Endodermal cell (in vitro differentiated cells): Measurements from ENCODE around the gene SRBD1. TPM values are rescaled to one million over a fixed set of nuclear protein-coding genes. Genes with fewer than 3 reads are reported as not detected.

ENCODE experiments used
- DNase-seq: peaks from one replicate; pipeline ENCODE4 v3.0.0-alpha.2; 2017
- H3K27ac ChIP-seq: 2 replicates; pipeline ENCODE4 v1.5.1; 2013; ENCODE audit warnings: mild to moderate bottlenecking, low read depth, low read length, moderate library complexity
- H3K27me3 ChIP-seq: 2 replicates; pipeline ENCODE4 v1.6.1; 2013; ENCODE audit warnings: mild to moderate bottlenecking, low read length, moderate library complexity; ENCODE audit not compliant: insufficient read depth, control insufficient read depth, poor library complexity, severe bottlenecking
- H3K36me3 ChIP-seq: 2 replicates; pipeline ENCODE4 v1.7.0; 2013; ENCODE audit warnings: mild to moderate bottlenecking, low read length, moderate library complexity; ENCODE audit not compliant: control insufficient read depth, insufficient read depth
- H3K4me1 ChIP-seq: one replicate; pipeline ENCODE4 v1.7.0; 2013; ENCODE audit warnings: low read length; ENCODE audit not compliant: control insufficient read depth, insufficient read depth
- H3K4me3 ChIP-seq: 2 replicates; pipeline ENCODE4 v1.5.1; 2013; ENCODE audit warnings: mild to moderate bottlenecking, low read length, moderate library complexity
- H3K9ac ChIP-seq: 2 replicates; pipeline ENCODE4 v1.6.1; 2013; ENCODE audit warnings: mild to moderate bottlenecking, low read length, moderate library complexity; ENCODE audit not compliant: poor library complexity, severe bottlenecking; ENCODE audit errors: extremely low read depth
- H3K9me3 ChIP-seq: 2 replicates; pipeline ENCODE4 v1.6.1; 2013; ENCODE audit warnings: mild to moderate bottlenecking, low read length, moderate library complexity; ENCODE audit not compliant: control insufficient read depth
- H3K27ac Mint-ChIP-seq: 2 replicates; pipeline ENCODE4 v1.8.0; 2020; ENCODE audit warnings: mixed read lengths
- H3K27me3 Mint-ChIP-seq: 2 replicates; pipeline ENCODE4 v1.8.0; 2021; ENCODE audit warnings: mild to moderate bottlenecking, mixed read lengths; ENCODE audit not compliant: insufficient read depth
- H3K36me3 Mint-ChIP-seq: 2 replicates; pipeline ENCODE4 v1.8.0; 2020; ENCODE audit warnings: low read depth, mixed read lengths
- H3K4me1 Mint-ChIP-seq: 2 replicates; pipeline ENCODE4 v1.8.0; 2020; ENCODE audit warnings: mixed read lengths
- H3K4me3 Mint-ChIP-seq: 2 replicates; pipeline ENCODE4 v1.8.0; 2020; ENCODE audit warnings: mild to moderate bottlenecking, moderate library complexity, mixed read lengths
- H3K9me3 Mint-ChIP-seq: 2 replicates; pipeline ENCODE4 v1.8.0; 2020; ENCODE audit warnings: mild to moderate bottlenecking, mixed read lengths
- WGBS, 2 experiments: methylation state at CpG; one replicate each; pipeline versions ENCODE4 v1.1.5 to v1.1.7; 2013; ENCODE audit warnings: missing lambda C conversion rate in 2 of 2, mixed read lengths in 1 of 2; ENCODE audit not compliant: insufficient coverage in 1 of 2, insufficient read length in 1 of 2; 5-methylcytosine and 5-hydroxymethylcytosine counted together
- total RNA-seq, 2 donors: library from RNA; stranded (reverse); fragmentation: NEBNext Ultra II Directional in 1 of 2; extraction: Animal tissue kit (Norgen Biotek cat#: 25700) in 1 of 2; gene quantifications; 2 replicates in 1 of 2; 3 replicates in 1 of 2; pipeline ENCODE4 v1.2.1, GENCODE V29; 2021
- TF ChIP-seq, protein P1 (sequence below): fragments of 200-600 bp; sonication (generic); conservative IDR thresholded peaks from 2 replicates; pipeline ENCODE4 v1.5.0; 2021; ENCODE audit warnings: antibody characterized with exemption, mild to moderate bottlenecking

The SRBD1 gene
- total RNA-seq, 2 donors from 2014 or later: 17.7 to 19.6 TPM

DNA sequence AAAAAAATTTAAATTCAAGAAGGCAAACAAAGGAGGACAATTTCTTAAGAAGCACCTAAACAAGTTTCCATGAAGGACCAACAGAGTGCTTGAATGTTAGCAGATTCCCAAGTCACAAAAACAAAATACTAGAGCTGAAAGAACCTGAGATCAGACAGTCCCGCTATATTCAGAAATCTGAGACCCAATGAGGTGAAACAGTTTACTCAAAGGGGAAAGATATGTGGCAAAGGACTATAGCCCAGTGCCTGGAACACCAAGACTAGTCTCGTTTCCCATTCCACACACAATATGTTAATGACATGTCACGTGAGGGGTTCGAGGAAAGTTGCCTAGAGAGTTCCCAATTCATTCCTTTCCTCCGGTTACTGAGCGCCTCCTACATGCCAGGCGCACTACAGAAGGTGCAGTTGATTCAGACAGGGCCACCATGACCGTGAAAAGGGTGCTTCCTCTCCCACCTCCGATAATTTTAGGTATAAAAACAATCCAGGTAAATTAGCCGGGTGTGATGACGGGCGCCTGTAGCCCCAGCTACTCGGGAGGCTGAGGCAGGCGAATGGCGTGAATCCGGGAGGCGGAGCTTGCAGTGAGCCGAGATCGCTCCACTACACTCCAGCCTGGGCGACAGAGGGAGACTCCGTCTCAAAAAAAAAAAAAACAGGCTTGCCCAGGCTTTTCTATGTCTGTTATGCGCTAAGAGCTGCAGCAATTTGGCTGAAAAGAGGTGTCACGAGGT is 617 bp downstream of the SRBD1 start:
- peak; percentile 81 for DNase-seq
- peak overlapping the region; percentile 90 for H3K9ac ChIP-seq
- Mint-ChIP-seq H3K4me1 (peaks cover 22% of the 10 kb centered on the region), H3K27ac (peak overlapping the region; percentile 99), H3K27me3 (no peaks in the 10 kb centered on the region), H3K36me3 (no peaks in the 10 kb centered on the region), H3K4me3 (peak overlapping the region; percentile 98), H3K9me3 (no peaks in the 10 kb centered on the region)
- 1 to 2% methylated on average over 13 to 23 of the region's 23 CpGs for WGBS, 2 experiments
- peaks cover 4% of the 10 kb centered on the region for H3K4me1 ChIP-seq
- peak overlapping the region; percentile 71 for H3K27ac ChIP-seq
- no peaks in the 10 kb centered on the region for H3K9me3 ChIP-seq
- TF ChIP-seq, protein P1, sequence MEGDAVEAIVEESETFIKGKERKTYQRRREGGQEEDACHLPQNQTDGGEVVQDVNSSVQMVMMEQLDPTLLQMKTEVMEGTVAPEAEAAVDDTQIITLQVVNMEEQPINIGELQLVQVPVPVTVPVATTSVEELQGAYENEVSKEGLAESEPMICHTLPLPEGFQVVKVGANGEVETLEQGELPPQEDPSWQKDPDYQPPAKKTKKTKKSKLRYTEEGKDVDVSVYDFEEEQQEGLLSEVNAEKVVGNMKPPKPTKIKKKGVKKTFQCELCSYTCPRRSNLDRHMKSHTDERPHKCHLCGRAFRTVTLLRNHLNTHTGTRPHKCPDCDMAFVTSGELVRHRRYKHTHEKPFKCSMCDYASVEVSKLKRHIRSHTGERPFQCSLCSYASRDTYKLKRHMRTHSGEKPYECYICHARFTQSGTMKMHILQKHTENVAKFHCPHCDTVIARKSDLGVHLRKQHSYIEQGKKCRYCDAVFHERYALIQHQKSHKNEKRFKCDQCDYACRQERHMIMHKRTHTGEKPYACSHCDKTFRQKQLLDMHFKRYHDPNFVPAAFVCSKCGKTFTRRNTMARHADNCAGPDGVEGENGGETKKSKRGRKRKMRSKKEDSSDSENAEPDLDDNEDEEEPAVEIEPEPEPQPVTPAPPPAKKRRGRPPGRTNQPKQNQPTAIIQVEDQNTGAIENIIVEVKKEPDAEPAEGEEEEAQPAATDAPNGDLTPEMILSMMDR: peak; percentile 48
- H3K27me3 ChIP-seq: no peaks in the 10 kb centered on the region
- peak overlapping the region; percentile 87 for H3K4me3 ChIP-seq
- H3K36me3 ChIP-seq: peaks cover under 1% of the 10 kb centered on the region

GRCh38 chr2:45607701-45608100 is 3.4 kb downstream of the SRBD1 start:
- WGBS, 2 experiments: 14% methylated on average over 1 of the region's 1 CpG; no CpG with 5 or more reads in 1 of the 2 experiments
- peaks cover 14% of the 10 kb centered on the region for H3K4me1 Mint-ChIP-seq

GRCh38 chr2:45606796-45607195 is 4.3 kb downstream of the SRBD1 start:
- Histone ChIP-seq H3K4me3 (no peak overlapping the region), H3K27me3 (no peaks in the 10 kb centered on the region), H3K9me3 (no peaks in the 10 kb centered on the region), H3K36me3 (peaks cover 27% of the 10 kb centered on the region), H3K9ac (no peak overlapping the region), H3K27ac (no peak overlapping the region), H3K4me1 (no peaks in the 10 kb centered on the region)
- H3K9me3 Mint-ChIP-seq: no peaks in the 10 kb centered on the region
- H3K36me3 Mint-ChIP-seq: peaks cover 18% of the 10 kb centered on the region
- DNase-seq: no peak
- no peak overlapping the region for H3K4me3 Mint-ChIP-seq
- peaks cover 11% of the 10 kb centered on the region for H3K4me1 Mint-ChIP-seq
- WGBS, 2 experiments: 85 to 100% methylated on average over 1 of the region's 1 CpG
- H3K27me3 Mint-ChIP-seq: no peaks in the 10 kb centered on the region
- TF ChIP-seq, protein P1: no peak
- H3K27ac Mint-ChIP-seq: no peak overlapping the region

More at GRCh38 chr2:45607701-45608100, 3.4 kb downstream of the SRBD1 start:
- Mint-ChIP-seq H3K9me3 (no peaks in the 10 kb centered on the region), H3K27me3 (no peaks in the 10 kb centered on the region), H3K36me3 (peaks cover 14% of the 10 kb centered on the region), H3K27ac (peak overlapping the region; percentile 18), H3K4me3 (no peak overlapping the region)
- no peak overlapping the region for H3K4me3 ChIP-seq
- no peaks in the 10 kb centered on the region for H3K9me3 ChIP-seq
- no peak overlapping the region for H3K9ac ChIP-seq
- no peaks in the 10 kb centered on the region for H3K4me1 ChIP-seq
- H3K36me3 ChIP-seq: peaks cover 18% of the 10 kb centered on the region
- no peak for DNase-seq
- no peaks in the 10 kb centered on the region for H3K27me3 ChIP-seq
- H3K27ac ChIP-seq: no peak overlapping the region
- TF ChIP-seq, protein P1: peak; percentile 85
